Calu3 (cell line): ENCODE data around the gene PRKAG2. TPM values are rescaled to one million over a fixed set of nuclear protein-coding genes. Genes with fewer than 3 reads are reported as not detected.

Source experiments
- BruUV-seq: library from RNA; stranded (reverse); fragments of 400-500 nt; replicated peaks from 2 replicates; lab custom pipeline; 2021; lab: Mats Ljungman, UMichigan
- CTCF ChIA-PET: fragments of 300-600 bp; sonication (Branson Sonifier 250); formaldehyde crosslinking; loops from one replicate; lab custom pipeline; 2022; ENCODE audit warnings: antibody characterized with exemption; lab: Charles Lee
- DNase-seq: peaks from one replicate; pipeline ENCODE4 v3.0.0; 2022
- H3K27ac Mint-ChIP-seq: one replicate; pipeline ENCODE4 v1.8.0; 2022; ENCODE audit warnings: mixed read lengths; ENCODE audit not compliant: unreplicated experiment
- H3K27me3 Mint-ChIP-seq: one replicate; pipeline ENCODE4 v1.8.0; 2022; ENCODE audit warnings: mixed read lengths; ENCODE audit not compliant: unreplicated experiment
- H3K36me3 Mint-ChIP-seq: one replicate; pipeline ENCODE4 v1.8.0; 2022; ENCODE audit warnings: mild to moderate bottlenecking, moderate library complexity, mixed read lengths; ENCODE audit not compliant: insufficient read depth, unreplicated experiment
- H3K4me1 Mint-ChIP-seq: one replicate; pipeline ENCODE4 v1.8.0; 2022; ENCODE audit warnings: mild to moderate bottlenecking, low read depth, mixed read lengths; ENCODE audit not compliant: unreplicated experiment
- H3K4me3 Mint-ChIP-seq: one replicate; pipeline ENCODE4 v1.8.0; 2022; ENCODE audit warnings: mild to moderate bottlenecking, low read depth, moderate library complexity, mixed read lengths; ENCODE audit not compliant: unreplicated experiment
- H3K9me3 Mint-ChIP-seq: one replicate; pipeline ENCODE4 v1.8.0; 2022; ENCODE audit warnings: low read depth, mixed read lengths; ENCODE audit not compliant: unreplicated experiment
- intact Hi-C: fragments of 100-400 bp; cut with micrococcal nuclease; formaldehyde crosslinking; loops from one replicate; pipeline ENCODE4 v1.10.0; 2022; ENCODE audit not compliant: unreplicated experiment
- total RNA-seq: library from RNA; stranded (reverse); gene quantifications from 2 replicates; pipeline ENCODE4 v1.2.3, GENCODE V29; 2022
- TF ChIP-seq, protein P1 (sequence below): fragments of 200-600 bp; IDR thresholded peaks from one replicate; pipeline ENCODE4 v1.8.0; 2022; ENCODE audit warnings: antibody characterized with exemption; ENCODE audit not compliant: unreplicated experiment

Gene PRKAG2
- total RNA-seq, 1 experiment from 2014 or later, result 22.4 TPM

DNA sequence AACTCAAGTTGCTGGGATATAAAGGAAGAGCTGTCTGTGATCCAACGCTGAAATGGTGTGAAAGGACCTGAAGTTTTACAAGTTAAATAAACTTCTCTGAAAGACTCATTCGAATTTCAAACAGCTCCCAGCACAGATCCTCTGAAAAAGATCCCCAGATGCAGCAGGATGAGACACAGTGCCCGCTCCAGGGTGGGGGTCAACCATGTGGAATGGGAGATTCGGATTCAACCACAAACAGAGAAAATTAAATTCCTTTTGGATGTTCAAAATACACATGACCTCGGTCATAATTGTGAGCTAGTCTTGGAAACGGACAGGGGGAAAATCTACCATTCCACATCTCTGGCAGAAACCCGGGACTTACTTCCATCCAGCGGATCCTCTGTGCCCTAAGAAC lies 119.6 kb downstream of the PRKAG2 start:
- Mint-ChIP-seq H3K27me3 (no peaks in the 10 kb centered on the region), H3K4me1 (peaks cover 57% of the 10 kb centered on the region), H3K9me3 (no peaks in the 10 kb centered on the region), H3K27ac (no peak overlapping the region), H3K36me3 (peaks cover 7% of the 10 kb centered on the region), H3K4me3 (no peak overlapping the region)
- CTCF ChIA-PET, result interaction anchor here (1.5 kb wide), 1 partner anchor 68 kb away, joined by 3 read pairs; no protein-coding TSS in a partner anchor
- intact Hi-C loops, result loop anchor here (5.0 kb wide), 1 partner anchor 295 kb away; no protein-coding TSS in a partner anchor
- TF ChIP-seq, protein P1, sequence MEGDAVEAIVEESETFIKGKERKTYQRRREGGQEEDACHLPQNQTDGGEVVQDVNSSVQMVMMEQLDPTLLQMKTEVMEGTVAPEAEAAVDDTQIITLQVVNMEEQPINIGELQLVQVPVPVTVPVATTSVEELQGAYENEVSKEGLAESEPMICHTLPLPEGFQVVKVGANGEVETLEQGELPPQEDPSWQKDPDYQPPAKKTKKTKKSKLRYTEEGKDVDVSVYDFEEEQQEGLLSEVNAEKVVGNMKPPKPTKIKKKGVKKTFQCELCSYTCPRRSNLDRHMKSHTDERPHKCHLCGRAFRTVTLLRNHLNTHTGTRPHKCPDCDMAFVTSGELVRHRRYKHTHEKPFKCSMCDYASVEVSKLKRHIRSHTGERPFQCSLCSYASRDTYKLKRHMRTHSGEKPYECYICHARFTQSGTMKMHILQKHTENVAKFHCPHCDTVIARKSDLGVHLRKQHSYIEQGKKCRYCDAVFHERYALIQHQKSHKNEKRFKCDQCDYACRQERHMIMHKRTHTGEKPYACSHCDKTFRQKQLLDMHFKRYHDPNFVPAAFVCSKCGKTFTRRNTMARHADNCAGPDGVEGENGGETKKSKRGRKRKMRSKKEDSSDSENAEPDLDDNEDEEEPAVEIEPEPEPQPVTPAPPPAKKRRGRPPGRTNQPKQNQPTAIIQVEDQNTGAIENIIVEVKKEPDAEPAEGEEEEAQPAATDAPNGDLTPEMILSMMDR, result no peak
- no peak for DNase-seq
- no TSS peak for BruUV-seq

DNA sequence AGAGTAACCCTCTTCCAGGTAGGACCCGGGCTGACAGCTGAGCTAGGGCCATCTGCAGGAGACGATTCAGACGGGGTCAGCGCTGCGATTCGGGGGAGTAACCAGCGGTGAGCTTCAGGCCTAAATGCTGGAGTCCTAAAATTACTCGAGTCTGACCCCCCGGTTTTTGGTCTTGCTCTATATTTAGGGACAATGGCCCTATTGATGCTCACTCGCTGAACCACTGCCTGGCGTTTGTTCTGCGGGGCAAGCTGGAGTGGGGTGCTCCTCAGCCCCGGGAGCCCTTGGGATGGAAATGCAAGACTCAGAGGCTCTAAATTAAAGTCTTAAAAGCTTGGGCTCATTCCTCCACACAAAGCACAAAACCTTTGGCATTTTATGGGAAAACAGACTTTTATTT lies 120.0 kb downstream of the PRKAG2 start:
- Mint-ChIP-seq H3K36me3 (peaks cover 7% of the 10 kb centered on the region), H3K4me3 (no peak overlapping the region), H3K4me1 (peaks cover 57% of the 10 kb centered on the region), H3K27me3 (no peaks in the 10 kb centered on the region), H3K27ac (peak overlapping the region; percentile 25), H3K9me3 (peaks cover 3% of the 10 kb centered on the region)
- TF ChIP-seq, protein P1, result no peak
- BruUV-seq, result no TSS peak
- DNase-seq, result no peak
- CTCF ChIA-PET, result no interaction called here
- intact Hi-C loops, result loop anchor here (5.0 kb wide), 1 partner anchor 295 kb away; no protein-coding TSS in a partner anchor

DNA sequence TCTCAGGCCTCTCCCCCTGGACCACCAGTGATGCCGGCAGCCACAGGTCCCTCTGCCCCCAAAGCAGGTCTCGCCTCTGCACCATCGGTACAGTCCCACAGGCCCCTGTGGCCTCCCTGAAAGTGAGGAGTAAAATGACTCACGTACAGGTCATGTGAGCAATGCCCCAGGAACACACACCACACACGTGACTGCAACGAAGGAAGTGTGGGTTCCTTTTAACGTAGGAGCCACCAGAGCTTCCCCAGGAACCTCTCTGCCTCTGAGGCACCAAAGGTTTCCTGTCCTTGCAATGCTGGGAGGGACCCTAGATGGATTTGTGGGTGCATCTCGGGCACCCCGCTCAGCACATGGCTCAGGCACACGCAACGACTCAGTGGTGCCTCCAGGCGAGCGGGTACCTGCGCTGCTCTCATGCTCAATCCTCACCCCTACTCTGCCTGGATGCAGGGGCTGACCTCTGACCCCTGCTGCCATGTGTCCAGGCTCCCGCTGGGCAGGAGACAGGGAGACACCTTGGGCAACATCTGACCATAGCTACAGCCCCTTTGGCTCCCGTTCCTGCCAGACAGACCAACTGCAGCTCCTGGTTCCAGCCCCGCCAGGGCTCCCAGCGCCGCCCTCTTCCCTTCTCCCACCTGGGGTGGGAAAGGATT lies 120.7 kb downstream of the PRKAG2 start:
- Mint-ChIP-seq H3K4me1 (peaks cover 57% of the 10 kb centered on the region), H3K27ac (peak overlapping the region; percentile 25), H3K36me3 (peaks cover 7% of the 10 kb centered on the region), H3K9me3 (peaks cover 4% of the 10 kb centered on the region), H3K4me3 (no peak overlapping the region), H3K27me3 (no peaks in the 10 kb centered on the region)
- TF ChIP-seq, protein P1, result no peak
- CTCF ChIA-PET, result no interaction called here
- intact Hi-C loops, result loop anchor here (5.0 kb wide), 1 partner anchor 294 kb away; no protein-coding TSS in a partner anchor
- BruUV-seq, result no TSS peak
- peak; percentile 20 for DNase-seq

DNA sequence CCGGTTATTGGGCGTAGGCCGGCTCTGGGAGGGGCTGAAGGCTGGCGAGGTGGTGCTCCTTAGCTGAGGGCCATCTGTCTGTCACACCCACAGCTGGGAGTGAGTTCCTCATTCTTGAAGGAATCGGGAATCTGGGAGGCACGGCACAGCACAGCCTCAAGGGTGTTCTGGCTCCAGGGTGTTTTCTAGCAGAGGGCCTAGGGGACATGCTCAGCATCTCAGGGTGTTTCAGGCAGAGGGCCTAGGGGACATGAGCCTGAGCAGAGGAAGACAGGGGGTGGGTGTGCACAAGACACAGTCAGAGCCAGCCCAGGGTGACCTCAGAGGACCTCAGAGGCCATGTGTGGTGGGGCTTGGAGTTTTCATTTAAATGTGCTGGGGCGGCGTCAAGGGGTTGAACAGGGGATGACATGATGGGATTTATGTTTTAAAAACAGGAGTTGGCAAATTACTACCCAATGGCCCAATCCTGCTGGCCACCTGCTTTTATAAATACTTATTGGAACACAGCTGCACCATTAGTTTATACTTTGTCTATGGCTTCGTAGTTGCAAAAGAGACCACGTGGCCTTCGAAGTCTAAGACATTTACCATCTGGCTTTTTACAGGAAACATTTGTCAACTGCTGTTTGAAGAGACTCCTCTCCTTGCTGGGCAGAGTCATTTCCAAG lies 121.6 kb downstream of the PRKAG2 start:
- Mint-ChIP-seq H3K4me1 (peaks cover 57% of the 10 kb centered on the region), H3K4me3 (no peak overlapping the region), H3K27me3 (no peaks in the 10 kb centered on the region), H3K36me3 (peaks cover 7% of the 10 kb centered on the region), H3K27ac (no peak overlapping the region), H3K9me3 (peaks cover 4% of the 10 kb centered on the region)
- CTCF ChIA-PET, result no interaction called here
- DNase-seq, result no peak
- no TSS peak for BruUV-seq
- TF ChIP-seq, protein P1, result no peak
- intact Hi-C loops, result loop anchor here (5.0 kb wide), 1 partner anchor 293 kb away; no protein-coding TSS in a partner anchor
